Neuronal stem cell (in vitro differentiated cells): ENCODE data around the gene FATE1.

Experiments used
- DNase-seq: peaks from one replicate; pipeline ENCODE4 v3.0.0-alpha.2; 2013; ENCODE audit warnings: low spot score
- H2AFZ ChIP-seq: one replicate; pipeline ENCODE4 v1.6.1; 2013; ENCODE audit warnings: mild to moderate bottlenecking, low read length, inconsistent platforms
- H2AK5ac ChIP-seq: 2 replicates; pipeline ENCODE4 v1.6.1; 2013; ENCODE audit warnings: low read depth, mild to moderate bottlenecking, inconsistent platforms, low read length, moderate library complexity, mixed read lengths
- H2BK120ac ChIP-seq: 2 replicates; pipeline ENCODE4 v1.6.1; 2013; ENCODE audit warnings: low read depth, mild to moderate bottlenecking, inconsistent platforms, low read length, moderate library complexity, mixed read lengths
- H2BK12ac ChIP-seq: one replicate; pipeline ENCODE4 v1.6.1; 2013; ENCODE audit warnings: low read length, inconsistent platforms
- H2BK15ac ChIP-seq: 2 replicates; pipeline ENCODE4 v1.6.1; 2013; ENCODE audit warnings: mild to moderate bottlenecking, low read length, inconsistent platforms, mixed read lengths
- H2BK5ac ChIP-seq: one replicate; pipeline ENCODE4 v1.6.1; 2013; ENCODE audit warnings: inconsistent platforms, mild to moderate bottlenecking, low read length, moderate library complexity
- H3K14ac ChIP-seq: one replicate; pipeline ENCODE4 v1.6.1; 2013; ENCODE audit warnings: low read length, inconsistent platforms
- H3K18ac ChIP-seq: 2 replicates; pipeline ENCODE4 v1.6.1; 2013; ENCODE audit warnings: low read length, inconsistent platforms
- H3K23ac ChIP-seq: 2 replicates; pipeline ENCODE4 v1.6.1; 2013; ENCODE audit warnings: low read depth, mild to moderate bottlenecking, mixed read lengths, low read length, inconsistent platforms; ENCODE audit not compliant: poor library complexity
- H3K27ac ChIP-seq: replicated peaks from 3 replicates; pipeline ENCODE4 v1.5.1; 2013; ENCODE audit warnings: low read length, inconsistent platforms
- H3K27me3 ChIP-seq, 3 experiments: 2 replicates each; pipeline ENCODE4 v1.6.1; 2013; ENCODE audit warnings: low read length in 3 of 3, mild to moderate bottlenecking in 2 of 3, inconsistent platforms in 1 of 3, low read depth in 1 of 3, mixed read lengths in 1 of 3, moderate library complexity in 1 of 3; ENCODE audit not compliant: control insufficient read depth in 3 of 3, insufficient read depth in 3 of 3
- H3K36me3 ChIP-seq, 2 donors: replicated peaks in 1 of 2; 2 replicates each; pipeline ENCODE4 v1.6.1; 2013; ENCODE audit warnings: low read length in 2 of 2; ENCODE audit not compliant: control insufficient read depth in 2 of 2, insufficient read depth in 2 of 2
- H3K4ac ChIP-seq: 2 replicates; pipeline ENCODE4 v1.6.1; 2013; ENCODE audit warnings: inconsistent platforms, mild to moderate bottlenecking, low read length, moderate library complexity
- H3K4me1 ChIP-seq, 2 donors: 1 replicate in 1 of 2; 2 replicates in 1 of 2; pipeline ENCODE4 v1.6.1; 2013; ENCODE audit warnings: low read length in 2 of 2, low read depth in 1 of 2; ENCODE audit not compliant: control insufficient read depth in 2 of 2, insufficient read depth in 1 of 2
- H3K4me2 ChIP-seq: one replicate; pipeline ENCODE4 v1.6.1; 2013; ENCODE audit warnings: mild to moderate bottlenecking, low read length, inconsistent platforms; ENCODE audit not compliant: insufficient read depth, poor library complexity, severe bottlenecking
- H3K4me3 ChIP-seq, 2 donors: 2 replicates each; pipeline ENCODE4 v1.5.1; 2013; ENCODE audit warnings: low read length in 2 of 2, mild to moderate bottlenecking in 2 of 2, inconsistent platforms in 1 of 2, moderate library complexity in 1 of 2
- H3K79me1 ChIP-seq: one replicate; pipeline ENCODE4 v1.6.1; 2013; ENCODE audit warnings: low read depth, mild to moderate bottlenecking, inconsistent platforms, low read length, moderate library complexity
- H3K9ac ChIP-seq: one replicate; pipeline ENCODE4 v1.6.1; 2013; ENCODE audit warnings: mild to moderate bottlenecking, low read depth, low read length, inconsistent platforms; ENCODE audit not compliant: poor library complexity
- H3K9me3 ChIP-seq, 2 donors: replicated peaks in 1 of 2; 2 replicates each; pipeline versions ENCODE3 to v1.6.1; 2013; ENCODE audit warnings: low read length in 2 of 2, mild to moderate bottlenecking in 2 of 2, inconsistent platforms in 1 of 2, low read depth in 1 of 2, mixed read lengths in 1 of 2, moderate library complexity in 1 of 2; ENCODE audit not compliant: control insufficient read depth in 2 of 2, insufficient read depth in 1 of 2
- H4K8ac ChIP-seq: one replicate; pipeline ENCODE4 v1.6.1; 2013; ENCODE audit warnings: low read depth, mild to moderate bottlenecking, inconsistent platforms, low read length, moderate library complexity
- H4K91ac ChIP-seq: one replicate; pipeline ENCODE4 v1.6.1; 2013; ENCODE audit warnings: low read length, low read depth, mild to moderate bottlenecking, inconsistent platforms; ENCODE audit not compliant: poor library complexity
- WGBS, 2 donors: extraction: QIAGEN DNeasy Blood & Tissue Kit; methylation state at CpG; one replicate each; pipeline ENCODE4 v1.1.7; 2013; ENCODE audit warnings: missing lambda C conversion rate in 2 of 2, mixed read lengths in 1 of 2; ENCODE audit not compliant: insufficient read length in 2 of 2, insufficient replicate concordance in 1 of 2; ENCODE audit errors: extremely low coverage in 2 of 2; 5-methylcytosine and 5-hydroxymethylcytosine counted together

The FATE1 gene

GRCh38 chrX:151714362-151714761 lies 1.5 kb upstream of the FATE1 start:
- Histone ChIP-seq H3K9me3 (no peaks in the 10 kb centered on the region), H3K4me2 (no peak overlapping the region), H3K4me1 (no peaks in the 10 kb centered on the region), H3K18ac (no peak overlapping the region), H4K91ac (no peak overlapping the region), H4K8ac (no peak overlapping the region), H2AK5ac (no peak overlapping the region), H3K4me3 (no peak overlapping the region), H3K23ac (no peak overlapping the region), H3K27me3 (peaks cover 0 to 14% (median 0%) of the 10 kb centered on the region in 3 experiments), H2BK12ac (no peak overlapping the region), H3K4ac (no peak overlapping the region), H3K36me3 (no peaks in the 10 kb centered on the region), H3K27ac (no peak overlapping the region), H3K9ac (no peak overlapping the region), H2BK120ac (no peak overlapping the region), H3K79me1 (no peaks in the 10 kb centered on the region), H2BK15ac (no peak overlapping the region), H2BK5ac (no peak overlapping the region), H3K14ac (no peak overlapping the region), H2AFZ (no peak overlapping the region)
- DNase-seq = no peak
- no CpG with 5 or more reads among the region's 5 CpGs for WGBS, 2 donors

- H2AFZ ChIP-seq = no peak overlapping the region
- no peak overlapping the region for H3K18ac ChIP-seq
- no peak overlapping the region for H3K9ac ChIP-seq
- H3K14ac ChIP-seq = no peak overlapping the region
- no peak overlapping the region for H2BK12ac ChIP-seq
- H4K8ac ChIP-seq = no peak overlapping the region
- peaks cover 0 to 8% (median 0%) of the 10 kb centered on the region in 3 experiments for H3K27me3 ChIP-seq
- DNase-seq = peak; percentile 27
- H3K4me1 ChIP-seq = no peaks in the 10 kb centered on the region
- no peak overlapping the region for H4K91ac ChIP-seq
- H2BK15ac ChIP-seq = no peak overlapping the region
- H3K79me1 ChIP-seq = no peaks in the 10 kb centered on the region
- H2AK5ac ChIP-seq = no peak overlapping the region
- H3K4me3 ChIP-seq = no peak overlapping the region
- WGBS, 2 donors = no CpG with 5 or more reads among the region's 24 CpGs
- H3K9me3 ChIP-seq = no peaks in the 10 kb centered on the region
- H3K4me2 ChIP-seq = no peak overlapping the region
- H2BK120ac ChIP-seq = no peak overlapping the region
- H3K4ac ChIP-seq = no peak overlapping the region
- no peaks in the 10 kb centered on the region for H3K36me3 ChIP-seq
- H3K27ac ChIP-seq = no peak overlapping the region
- H3K23ac ChIP-seq = no peak overlapping the region
- no peak overlapping the region for H2BK5ac ChIP-seq
Measured at GRCh38 chrX:151722241-151722846, 6.5 kb downstream of the FATE1 start.

GRCh38 chrX:151723156-151723760 lies 7.4 kb downstream of the FATE1 start:
- Histone ChIP-seq H3K9ac (no peak overlapping the region), H2BK5ac (no peak overlapping the region), H2BK12ac (no peak overlapping the region), H2AFZ (no peak overlapping the region), H2BK15ac (no peak overlapping the region), H2AK5ac (no peak overlapping the region), H4K91ac (no peak overlapping the region), H3K4me2 (no peak overlapping the region), H4K8ac (no peak overlapping the region), H3K18ac (no peak overlapping the region), H3K4me3 (no peak overlapping the region), H3K9me3 (no peaks in the 10 kb centered on the region), H3K4me1 (no peaks in the 10 kb centered on the region), H3K36me3 (no peaks in the 10 kb centered on the region), H2BK120ac (no peak overlapping the region), H3K4ac (no peak overlapping the region), H3K27me3 (peaks cover 0 to 8% (median 0%) of the 10 kb centered on the region in 3 experiments), H3K79me1 (no peaks in the 10 kb centered on the region), H3K23ac (no peak overlapping the region), H3K14ac (no peak overlapping the region), H3K27ac (no peak overlapping the region)
- WGBS, 2 donors = no CpG with 5 or more reads among the region's 7 CpGs
- DNase-seq = no peak

DNA sequence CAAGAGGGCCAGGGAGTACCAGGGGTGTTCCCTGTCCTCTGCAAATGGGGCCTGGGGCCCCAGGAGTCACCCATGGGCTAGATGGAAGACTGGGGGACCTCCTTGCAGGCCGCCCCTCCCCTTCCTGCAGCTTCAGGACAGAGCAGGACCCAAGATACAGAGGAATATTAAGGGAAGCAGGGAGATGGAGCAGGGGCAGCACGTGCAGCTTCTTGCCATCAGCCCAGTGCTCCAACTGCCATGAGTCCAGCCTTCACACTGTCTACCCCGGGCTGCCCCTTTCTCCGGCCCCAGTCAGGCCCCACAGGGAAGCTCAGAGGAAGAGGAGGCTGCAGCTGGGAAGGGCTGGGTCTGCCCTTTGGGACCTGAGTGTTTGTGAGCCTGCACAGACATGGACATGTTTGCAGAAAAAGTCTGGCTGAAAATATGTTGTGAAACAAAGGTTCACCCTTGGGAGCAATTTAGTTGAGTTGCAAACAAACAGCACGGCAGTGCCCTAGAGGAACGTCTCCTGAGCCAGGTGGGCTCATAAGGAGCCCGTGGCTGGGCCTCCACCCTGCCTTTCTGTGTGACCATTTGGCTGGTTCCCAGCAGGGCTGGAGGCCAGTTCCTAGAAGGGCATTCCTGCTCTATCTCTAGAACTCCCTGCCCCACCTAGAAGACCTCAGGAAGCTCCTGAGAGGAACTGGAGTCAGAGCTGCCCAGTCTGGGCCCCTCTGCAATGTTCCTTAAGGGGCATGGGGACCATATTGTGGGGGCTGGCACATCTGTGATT lies 8.9 kb downstream of the FATE1 start:
- Histone ChIP-seq H3K4me1 (no peaks in the 10 kb centered on the region), H4K91ac (no peak overlapping the region), H2AFZ (no peak overlapping the region), H3K4me2 (no peak overlapping the region), H2BK12ac (no peak overlapping the region), H2AK5ac (no peak overlapping the region), H2BK5ac (no peak overlapping the region), H3K27ac (no peak overlapping the region), H2BK120ac (no peak overlapping the region), H3K4ac (no peak overlapping the region), H4K8ac (no peak overlapping the region), H3K79me1 (no peaks in the 10 kb centered on the region), H3K4me3 (no peak overlapping the region), H3K27me3 (peaks cover 0 to 5% (median 0%) of the 10 kb centered on the region in 3 experiments), H3K9me3 (no peaks in the 10 kb centered on the region), H3K18ac (no peak overlapping the region), H3K9ac (no peak overlapping the region), H2BK15ac (no peak overlapping the region), H3K14ac (no peak overlapping the region), H3K36me3 (no peaks in the 10 kb centered on the region), H3K23ac (no peak overlapping the region)
- no CpG with 5 or more reads among the region's 7 CpGs for WGBS, 2 donors
- DNase-seq = no peak
